GM12878 (cell line): Measurements from ENCODE around the gene DSTN. TPM values are rescaled to one million over a fixed set of nuclear protein-coding genes. Genes with fewer than 3 reads are reported as not detected.

Source experiments
- ATAC-seq: fragments of 200-7000 bp; cut with Tn5 transposase; 3 replicates; pipeline ENCODE4 v1.9.1; 2020; ENCODE audit warnings: mild to moderate bottlenecking, moderate library complexity
- BruUV-seq: library from RNA; stranded (reverse); fragments of 400-500 nt; replicated peaks from 2 replicates; lab custom pipeline; 2021; lab: Mats Ljungman, UMichigan
- CTCF ChIA-PET: fragments of 300-600 bp; sonication (Branson Sonifier 250); formaldehyde crosslinking; extraction: SDS; loops from one replicate; lab custom pipeline; 2021; ENCODE audit warnings: inconsistent platforms; lab: Yijun Ruan, JAX
- POLR2A ChIA-PET: fragments of 350-600 bp; formaldehyde crosslinking; extraction: SDS; loops from one replicate; lab custom pipeline; 2021; ENCODE audit warnings: inconsistent platforms; lab: Charles Lee
- RAD21 ChIA-PET: fragments of 300-600 bp; sonication (Branson Sonifier 250); formaldehyde crosslinking; loops from one replicate; lab custom pipeline; 2023; ENCODE audit warnings: antibody characterized with exemption; ENCODE audit not compliant: unreplicated experiment; lab: Charles Lee
- SMC1A ChIA-PET: fragments of 300-600 bp; sonication (Branson Sonifier 250); formaldehyde crosslinking; loops from one replicate; lab custom pipeline; 2023; ENCODE audit not compliant: unreplicated experiment, uncharacterized antibody; lab: Charles Lee
- DNase-seq: peaks from one replicate; pipeline ENCODE4 v3.0.0-alpha.2; 2011; ENCODE audit warnings: low read depth, low spot score
- FAIRE-seq: peaks from 3 replicates; lab custom pipeline; 2011; peaks lifted over from hg19 to GRCh38; lab: Jason Lieb, UNC
- H2AFZ ChIP-seq: 2 replicates; pipeline ENCODE4 v1.6.0; 2011; ENCODE audit warnings: low read depth, low read length, control low read depth; ENCODE audit not compliant: control insufficient read depth
- H3K27ac ChIP-seq: 2 replicates; pipeline ENCODE4 v1.5.1; 2011; ENCODE audit warnings: control low read depth; ENCODE audit not compliant: control insufficient read depth, insufficient read depth
- H3K27me3 ChIP-seq, 2 experiments: replicated peaks in 1 of 2; 2 replicates each; pipeline versions ENCODE4 v1.6.0 to v1.6.1; 2011; ENCODE audit warnings: low read length in 1 of 2; ENCODE audit not compliant: control insufficient read depth in 2 of 2, insufficient read depth in 2 of 2
- H3K36me3 ChIP-seq, 2 experiments: 2 replicates each; pipeline ENCODE4 v1.5.1; 2011; ENCODE audit warnings: low read length in 1 of 2; ENCODE audit not compliant: control insufficient read depth in 2 of 2, insufficient read depth in 2 of 2
- H3K4me1 ChIP-seq: 2 replicates; pipeline ENCODE4 v1.6.1; 2011; ENCODE audit warnings: mild to moderate bottlenecking, low read length, moderate library complexity, mixed read lengths; ENCODE audit not compliant: control insufficient read depth, insufficient read depth
- H3K4me2 ChIP-seq: 2 replicates; pipeline ENCODE4 v1.6.0; 2011; ENCODE audit warnings: control low read depth; ENCODE audit not compliant: control insufficient read depth, insufficient read depth
- H3K4me3 ChIP-seq: fragments of 200-600 bp; sonication (generic); 2 replicates; pipeline ENCODE4 v1.5.1; 2016
- H3K79me2 ChIP-seq: 2 replicates; pipeline ENCODE4 v1.6.0; 2011; ENCODE audit warnings: low read length; ENCODE audit not compliant: control insufficient read depth, insufficient read depth
- H3K9ac ChIP-seq: 2 replicates; pipeline ENCODE4 v1.8.0; 2011; ENCODE audit warnings: low read length, control low read depth, mixed read lengths; ENCODE audit not compliant: control insufficient read depth, insufficient read depth
- H3K9me3 ChIP-seq: replicated peaks from 3 replicates; pipeline ENCODE4 v1.5.1; 2011; ENCODE audit warnings: mild to moderate bottlenecking, low read length; ENCODE audit not compliant: control insufficient read depth, insufficient read depth
- H4K20me1 ChIP-seq: 2 replicates; pipeline ENCODE4 v1.6.0; 2011; ENCODE audit not compliant: control insufficient read depth, insufficient read depth
- BMI1 ChIP-seq: fragments of 450-650 bp; IDR thresholded peaks from 2 replicates; pipeline ENCODE4 v1.6.1; 2016; ENCODE audit warnings: mild to moderate bottlenecking, moderate library complexity, borderline replicate concordance
- ESRRA ChIP-seq: IDR thresholded peaks from 2 replicates; pipeline ENCODE4 v1.6.1; 2012; ENCODE audit warnings: mild to moderate bottlenecking, low read length, improper control_type of control experiment
- HDAC6 ChIP-seq: fragments of 200-600 bp; sonication (generic); IDR thresholded peaks from one replicate; pipeline ENCODE4 v1.8.0; 2017; ENCODE audit warnings: antibody characterized with exemption; ENCODE audit not compliant: unreplicated experiment
- MTA3 ChIP-seq: IDR thresholded peaks from 2 replicates; pipeline ENCODE4 v1.6.1; 2012; ENCODE audit warnings: low read length, inconsistent platforms, borderline replicate concordance
- NFYA ChIP-seq: IDR thresholded peaks from 2 replicates; pipeline ENCODE4 v1.6.1; 2011; ENCODE audit warnings: low read depth, mild to moderate bottlenecking, low read length, improper control_type of control experiment, borderline replicate concordance
- NR2C2 ChIP-seq: IDR thresholded peaks from 2 replicates; pipeline ENCODE4 v1.6.1; 2011; ENCODE audit warnings: borderline replicate concordance, low read depth; ENCODE audit not compliant: control insufficient read depth, insufficient read length
- SP1 ChIP-seq: IDR thresholded peaks from one replicate; pipeline ENCODE4 v1.6.1; 2011; ENCODE audit warnings: low read depth, low read length
- SREBF1 ChIP-seq: IDR thresholded peaks from 2 replicates; pipeline ENCODE4 v1.6.1; 2012; ENCODE audit warnings: mild to moderate bottlenecking, low read length
- SREBF2 ChIP-seq: IDR thresholded peaks from 2 replicates; pipeline ENCODE4 v1.6.1; 2012; ENCODE audit warnings: mild to moderate bottlenecking, low read length
- TARDBP ChIP-seq: IDR thresholded peaks from 2 replicates; pipeline ENCODE4 v1.6.1; 2016; ENCODE audit warnings: borderline replicate concordance
- WRNIP1 ChIP-seq: IDR thresholded peaks from 2 replicates; pipeline ENCODE4 v1.6.1; 2011; ENCODE audit warnings: low read depth, low read length, improper control_type of control experiment, borderline replicate concordance
- ZBTB33 ChIP-seq: fragments of 450-650 bp; IDR thresholded peaks from 2 replicates; pipeline ENCODE4 v1.6.1; 2017; ENCODE audit warnings: mild to moderate bottlenecking
- ZNF207 ChIP-seq: fragments of 450-650 bp; IDR thresholded peaks from 2 replicates; pipeline ENCODE4 v1.6.1; 2014; ENCODE audit warnings: antibody characterized with exemption, mild to moderate bottlenecking, borderline replicate concordance
- ZZZ3 ChIP-seq: IDR thresholded peaks from 2 replicates; pipeline ENCODE4 v1.6.1; 2011; ENCODE audit warnings: low read depth; ENCODE audit not compliant: control insufficient read depth, insufficient read length
- WGBS: methylation state at CpG from one replicate; pipeline ENCODE4 v1.1.6; 2016; ENCODE audit warnings: low lambda C conversion rate; ENCODE audit not compliant: insufficient replicate concordance, insufficient coverage; ENCODE audit errors: missing lambda C conversion rate; 5-methylcytosine and 5-hydroxymethylcytosine counted together
- in situ Hi-C: fragments of 300-500 bp; cut with MboI; formaldehyde crosslinking; loops from 9 replicates; pipeline ENCODE4 v1.14.3; 2018; ENCODE audit warnings: mixed read lengths
- intact Hi-C: fragments of 100-400 bp; cut with micrococcal nuclease; formaldehyde crosslinking; loops from one replicate; pipeline ENCODE4 v1.14.2; 2022; ENCODE audit not compliant: unreplicated experiment
- polyA plus RNA-seq, 11 experiments: library from polyadenylated mRNA; depleted of rRNA in 4 of 11; unstranded in 6 of 11; stranded (reverse) in 5 of 11; fragments of >200 nt; fragmentation: Nextera tagmentation in 4 of 11; fragmentation: Illumina TruSeq in 1 of 11; extraction: Ambion mirVana in 4 of 11; extraction: Trizol in 1 of 11; gene quantifications; 1 replicate in 1 of 11; 2 replicates in 10 of 11; pipeline versions ENCODE4 v1.2.1 to v1.2.3, GENCODE V29; 2011 to 2016; ENCODE audit warnings: inconsistent platforms in 2 of 11, missing spikeins in 2 of 11, low read depth in 1 of 11
- total RNA-seq, 4 experiments: library from RNA; depleted of rRNA in 3 of 4; stranded (reverse); fragments of >200 nt in 3 of 4; fragmentation: Illumina TruSeq in 1 of 4; extraction: Trizol in 1 of 4; gene quantifications; 2 replicates each; pipeline versions ENCODE4 v1.2.1 to v1.2.3, GENCODE V29; 2013 to 2021
- TF ChIP-seq, protein P1 (sequence below): IDR thresholded peaks from 2 replicates; pipeline ENCODE4 v1.6.1; 2011; ENCODE audit warnings: low read depth, mild to moderate bottlenecking, low read length, moderate library complexity, borderline replicate concordance; ENCODE audit errors: extremely low read depth

Gene DSTN
- total and polyA plus RNA-seq, 10 of the 15 experiments (the other 5 are each of a cell fraction or from before 2014, with no cell fraction given) = 26.7 to 137 (median 40.8) TPM

DNA sequence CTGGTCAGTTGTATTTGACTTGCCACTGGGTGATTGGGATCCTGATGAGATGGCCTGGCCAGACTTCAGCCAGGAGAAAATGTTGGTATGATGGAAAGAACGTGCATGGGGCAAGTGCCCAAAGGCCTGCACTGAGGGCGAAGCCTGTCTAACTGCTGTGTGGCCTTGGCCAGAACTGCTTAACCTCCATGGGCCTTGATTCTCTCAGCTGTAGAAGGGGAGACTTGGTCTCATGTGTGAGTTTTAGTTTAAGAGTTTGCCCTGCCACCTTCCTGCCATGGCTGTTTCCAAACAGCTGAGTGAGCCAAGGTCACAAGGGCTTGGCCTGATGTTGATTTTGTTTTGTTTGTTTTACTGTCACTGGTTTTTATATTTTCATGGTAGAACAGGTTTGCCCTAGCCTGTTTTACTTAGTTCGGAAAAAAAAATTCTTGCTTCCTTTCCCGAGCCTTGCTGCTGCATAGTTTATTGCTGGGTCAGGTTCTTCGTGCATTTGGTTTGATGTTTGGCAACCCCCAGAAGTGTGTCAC, 35.3 kb downstream of the DSTN start:
- CTCF ChIA-PET = no interaction called here
- Histone ChIP-seq H3K79me2 (no peaks in the 10 kb centered on the region), H3K9ac (no peak overlapping the region)
- no peak for TF ChIP-seq ESRRA
- TF ChIP-seq HDAC6 = no peak
- TF ChIP-seq NR2C2 = no peak
- TF ChIP-seq NFYA = no peak
- no peak for TF ChIP-seq SP1
- no peak for TF ChIP-seq SREBF1
- no peak for TF ChIP-seq ZZZ3
- TF ChIP-seq, protein P1, sequence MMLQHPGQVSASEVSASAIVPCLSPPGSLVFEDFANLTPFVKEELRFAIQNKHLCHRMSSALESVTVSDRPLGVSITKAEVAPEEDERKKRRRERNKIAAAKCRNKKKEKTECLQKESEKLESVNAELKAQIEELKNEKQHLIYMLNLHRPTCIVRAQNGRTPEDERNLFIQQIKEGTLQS = no peak
- no peak for TF ChIP-seq WRNIP1
- no peak for TF ChIP-seq BMI1
- no peak for TF ChIP-seq SREBF2
- no peak for TF ChIP-seq MTA3
- TF ChIP-seq TARDBP = no peak
- no peak for TF ChIP-seq ZBTB33
- no peak for TF ChIP-seq ZNF207
- TF ChIP-seq, all 136 proteins: peak for 0
- ChIA-PET SMC1A (no interaction called here), RAD21 (no interaction called here), POLR2A (interaction anchor here (1.4 kb wide), 1 partner anchor 10 kb away, joined by 4 read pairs; no protein-coding TSS in a partner anchor)
- WGBS = 90% methylated on average over 5 of the region's 5 CpGs
- Histone ChIP-seq H3K4me3 (no peak overlapping the region), H3K4me1 (no peaks in the 10 kb centered on the region), H2AFZ (no peak overlapping the region), H3K36me3 (peaks cover 0 to 5% of the 10 kb centered on the region in 2 experiments; a peak in 2 of 4 replicates), H3K27ac (no peak overlapping the region), H3K27me3 (no peaks in the 10 kb centered on the region), H3K9me3 (no peaks in the 10 kb centered on the region), H4K20me1 (no peaks in the 10 kb centered on the region), H3K4me2 (no peak overlapping the region)
- intact Hi-C loops = no loop called here
- FAIRE-seq (no peak), ATAC-seq (no peak), DNase-seq (no peak)
- in situ Hi-C loops = no loop called here
- BruUV-seq = no TSS peak
